KBM-7 (cell line): ENCODE data around the gene HAPLN2.
"Not testable (repeated sequence)": the region's sequence is repeated elsewhere in the genome, so short reads cannot be mapped to it uniquely, and the experiment has no call there.

ENCODE experiments used
- DNase-seq: peaks from one replicate; pipeline ENCODE4 v3.0.0-alpha.2; 2015
- in situ Hi-C: fragments of 300-500 bp; cut with MboI; formaldehyde crosslinking; loops from 2 replicates; pipeline ENCODE4 v1.14.3; 2020; ENCODE audit warnings: low sequenced_read_pairs, low pct_unique_long_range_greater_than_20kb, mixed read lengths

HAPLN2 gene

GRCh38 chr1:156610072-156610471 is 9.1 kb upstream of the HAPLN2 start:
- in situ Hi-C loops = not testable (repeated sequence)

GRCh38 chr1:156612666-156613065 is 6.5 kb upstream of the HAPLN2 start:
- no peak for DNase-seq
- in situ Hi-C loops = no loop called here

More at GRCh38 chr1:156610072-156610471, 9.1 kb upstream of the HAPLN2 start:
- DNase-seq = not testable (repeated sequence)

DNA sequence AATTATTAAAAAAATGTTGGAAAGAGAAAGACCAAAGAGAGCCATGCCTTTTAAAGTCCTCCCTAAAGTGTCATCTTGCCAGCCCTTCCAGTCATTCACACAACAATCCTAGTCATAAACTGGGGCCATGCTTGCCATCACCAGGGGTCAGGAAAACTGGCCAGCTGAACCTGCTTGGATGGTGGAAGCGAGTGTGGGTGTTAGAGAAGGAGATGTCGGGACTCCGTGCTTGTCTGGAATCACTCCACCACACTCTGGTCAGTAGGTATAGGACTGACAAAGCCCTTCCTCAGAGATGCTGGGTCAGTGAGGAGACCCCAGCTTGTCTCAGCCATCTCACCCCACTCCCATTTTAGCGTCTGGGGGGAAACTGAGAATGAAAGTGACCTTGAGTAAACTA is 3.3 kb upstream of the HAPLN2 start:
- in situ Hi-C loops = no loop called here
- DNase-seq = no peak

- in situ Hi-C loops = no loop called here
Observed at GRCh38 chr1:156616463-156616862, 2.8 kb upstream of the HAPLN2 start.

GRCh38 chr1:156619582-156619955 is 354 bp downstream of the HAPLN2 start:
- in situ Hi-C loops = no loop called here
- no peak for DNase-seq

More at GRCh38 chr1:156616463-156616862, 2.8 kb upstream of the HAPLN2 start:
- DNase-seq = no peak

DNA sequence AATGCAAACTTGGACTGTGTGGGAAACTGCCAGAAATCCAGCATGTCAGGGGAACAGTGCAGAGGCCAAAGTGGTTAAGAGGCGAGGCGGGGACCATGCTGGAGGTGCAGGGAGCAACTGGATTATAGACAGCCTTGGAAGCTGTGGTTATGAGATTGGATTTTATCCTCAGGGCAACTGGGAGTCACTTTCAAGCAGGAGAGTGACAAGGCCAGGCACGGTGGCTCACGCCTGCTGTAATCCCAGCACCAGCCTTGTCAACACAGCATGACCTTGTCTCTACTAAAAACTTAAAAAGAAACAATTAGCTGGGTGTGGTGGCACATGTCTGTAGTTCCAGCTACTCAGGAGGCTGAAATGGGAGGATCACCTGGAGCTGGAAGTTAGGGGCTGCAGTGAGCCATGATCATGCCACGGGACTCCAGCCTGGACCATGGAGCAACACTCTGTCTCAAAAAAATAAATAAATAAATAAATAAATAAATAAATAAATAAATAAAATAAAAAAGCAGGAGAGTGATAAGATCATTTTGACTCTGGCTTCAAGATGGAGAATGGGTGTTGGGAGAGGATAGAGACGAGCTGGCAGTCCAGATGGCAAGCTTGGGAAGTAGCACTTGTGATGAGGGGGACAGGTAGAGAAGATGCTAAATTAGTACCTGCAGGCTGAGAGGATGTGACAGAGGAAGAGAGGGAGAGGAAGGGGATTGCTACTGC is 3.5 kb downstream of the HAPLN2 start:
- no peak for DNase-seq
- in situ Hi-C loops = no loop called here

DNA sequence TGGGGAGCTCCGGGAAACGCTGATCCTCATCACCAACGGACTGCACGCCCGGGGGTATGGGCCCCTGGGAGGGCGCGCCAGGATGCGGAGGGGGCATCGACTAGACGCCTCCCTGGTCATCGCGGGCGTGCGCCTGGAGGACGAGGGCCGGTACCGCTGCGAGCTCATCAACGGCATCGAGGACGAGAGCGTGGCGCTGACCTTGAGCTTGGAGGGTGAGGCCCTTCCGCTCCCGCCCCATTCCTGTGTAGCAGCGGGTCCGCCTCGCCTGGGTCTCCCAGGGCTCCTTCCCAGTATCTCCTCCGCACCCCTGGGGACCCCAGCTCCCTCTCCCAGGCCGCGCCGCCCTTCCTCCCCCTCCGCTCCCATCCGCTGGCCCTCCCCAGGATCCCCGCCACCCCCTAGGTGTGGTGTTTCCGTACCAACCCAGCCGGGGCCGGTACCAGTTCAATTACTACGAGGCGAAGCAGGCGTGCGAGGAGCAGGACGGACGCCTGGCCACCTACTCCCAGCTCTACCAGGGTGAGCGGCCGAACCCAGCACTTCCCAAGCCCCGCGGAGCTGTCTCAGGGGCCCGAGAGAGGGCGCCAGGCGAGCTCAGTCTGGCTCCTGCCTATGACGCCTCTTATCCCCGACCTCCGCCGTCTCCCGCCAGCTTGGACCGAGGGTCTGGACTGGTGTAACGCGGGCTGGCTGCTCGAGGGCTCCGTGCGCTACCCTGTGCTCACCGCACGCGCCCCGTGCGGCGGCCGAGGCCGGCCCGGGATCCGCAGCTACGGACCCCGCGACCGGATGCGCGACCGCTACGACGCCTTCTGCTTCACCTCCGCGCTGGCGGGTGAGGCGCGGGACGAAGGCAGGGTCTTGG is 5.0 kb downstream of the HAPLN2 start:
- peak; percentile 56 for DNase-seq
- in situ Hi-C loops = no loop called here

DNA sequence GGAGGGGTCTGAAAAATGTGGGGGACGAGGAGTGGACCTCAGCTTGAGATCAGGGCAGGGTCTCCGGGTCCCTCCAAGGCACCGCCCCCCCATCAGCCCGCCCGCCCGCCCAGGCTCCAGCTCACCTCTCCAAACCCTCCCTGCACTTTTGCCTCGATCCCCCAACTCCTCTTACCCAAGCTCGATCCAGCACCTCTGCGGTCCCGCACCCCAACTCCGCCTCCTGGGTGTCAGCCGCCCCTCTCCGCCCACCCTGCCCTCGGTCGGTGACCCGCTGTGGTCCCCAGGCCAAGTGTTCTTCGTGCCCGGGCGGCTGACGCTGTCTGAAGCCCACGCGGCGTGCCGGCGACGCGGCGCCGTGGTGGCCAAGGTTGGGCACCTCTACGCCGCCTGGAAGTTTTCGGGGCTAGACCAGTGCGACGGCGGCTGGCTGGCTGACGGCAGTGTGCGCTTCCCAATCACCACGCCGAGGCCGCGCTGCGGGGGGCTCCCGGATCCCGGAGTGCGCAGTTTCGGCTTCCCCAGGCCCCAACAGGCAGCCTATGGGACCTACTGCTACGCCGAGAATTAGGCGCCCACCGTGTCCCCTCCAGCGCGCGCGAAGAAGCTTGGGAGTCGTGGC is 5.7 kb downstream of the HAPLN2 start:
- DNase-seq = no peak
- in situ Hi-C loops = no loop called here

DNA sequence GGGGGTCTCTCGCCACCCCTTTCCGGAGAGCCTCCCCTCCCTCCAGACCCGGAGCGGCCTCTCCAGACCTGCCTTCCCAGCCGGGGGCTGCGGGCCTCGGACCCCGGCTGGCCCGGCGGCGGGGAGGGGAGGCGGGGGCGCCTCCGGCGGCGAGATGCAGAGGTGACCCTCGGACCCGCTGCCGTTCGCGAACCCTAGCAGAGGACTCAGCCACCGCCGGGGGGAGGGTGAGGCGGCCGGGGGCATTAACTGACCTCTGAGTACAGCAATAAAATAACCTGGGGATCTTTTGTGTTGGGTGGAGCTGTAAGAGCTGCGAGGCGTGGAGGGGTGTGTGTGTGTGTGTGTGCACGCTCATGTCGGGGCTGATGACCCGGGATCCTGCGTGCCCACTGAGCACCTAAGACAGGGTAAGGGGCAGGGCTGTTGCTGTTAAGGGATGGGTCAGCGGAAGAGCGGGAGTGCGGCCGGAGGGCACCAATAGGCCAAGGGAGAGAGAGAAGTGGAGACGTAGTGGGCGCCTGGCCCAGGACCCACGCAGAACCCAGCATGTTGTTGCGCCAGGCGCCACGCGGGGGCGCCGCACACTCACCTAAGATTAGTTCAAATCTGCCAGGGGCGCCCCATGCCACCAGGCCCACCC is 6.3 kb downstream of the HAPLN2 start:
- in situ Hi-C loops = no loop called here
- DNase-seq = peak; percentile 65

GRCh38 chr1:156626079-156626438 is 6.8 kb downstream of the HAPLN2 start:
- DNase-seq = no peak
- in situ Hi-C loops = no loop called here

DNA sequence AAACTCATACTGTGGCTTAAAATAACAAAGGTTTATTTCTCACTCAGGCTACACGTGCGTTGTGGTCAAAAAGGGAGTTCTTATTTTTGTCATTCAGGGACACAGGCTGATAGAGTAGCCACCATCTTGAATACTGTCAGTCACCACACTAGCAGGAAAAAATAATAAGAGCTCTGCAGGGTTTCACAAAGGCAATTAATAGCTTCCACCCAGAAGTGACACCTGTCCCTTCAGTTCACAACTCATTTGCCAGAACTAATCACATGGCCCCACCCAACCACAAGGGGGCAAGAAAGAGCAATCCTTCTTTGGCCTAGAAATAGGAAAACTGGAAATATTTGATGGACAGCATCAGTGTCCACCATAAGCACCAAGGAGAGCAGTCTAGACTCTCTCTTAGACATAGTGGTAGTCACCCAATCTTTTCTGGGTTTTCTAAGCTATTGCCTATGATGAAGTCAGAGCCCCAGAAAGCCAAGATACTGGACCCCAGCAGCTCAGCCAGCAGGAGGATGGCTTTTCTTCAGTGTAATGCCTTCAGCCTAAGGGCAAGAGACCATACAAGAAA is 8.2 kb downstream of the HAPLN2 start:
- in situ Hi-C loops = no loop called here
- DNase-seq = peak; percentile 66

- no peak for DNase-seq
- in situ Hi-C loops = no loop called here
Observed at GRCh38 chr1:156629823-156630449, 10.7 kb downstream of the HAPLN2 start.

DNA sequence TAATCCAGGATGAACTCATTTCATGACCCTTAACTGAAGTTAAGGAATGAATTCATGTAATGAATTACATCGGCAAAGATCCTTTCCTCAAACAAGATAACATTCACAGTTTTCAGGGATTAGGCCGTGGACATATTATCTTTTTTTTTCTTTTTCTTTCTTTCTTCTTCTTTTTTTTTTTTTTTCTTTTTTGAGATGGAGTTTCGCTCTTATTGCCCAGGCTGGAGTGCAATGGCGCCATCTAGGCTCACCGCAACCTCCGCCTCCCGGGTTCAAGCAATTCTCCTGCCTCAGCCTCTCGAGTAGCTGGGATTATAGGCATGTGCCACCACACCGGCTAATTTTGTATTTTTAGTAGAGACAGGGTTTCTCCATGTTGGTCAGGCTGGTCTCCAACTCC is 11.9 kb downstream of the HAPLN2 start:
- in situ Hi-C loops, DNase-seq: not testable (repeated sequence)

- in situ Hi-C loops = no loop called here
- DNase-seq = no peak
Observed at GRCh38 chr1:156632355-156632754, 13.1 kb downstream of the HAPLN2 start.

- in situ Hi-C loops = no loop called here
- DNase-seq = no peak
Observed at GRCh38 chr1:156638189-156638985, 19.2 kb downstream of the HAPLN2 start.

DNA sequence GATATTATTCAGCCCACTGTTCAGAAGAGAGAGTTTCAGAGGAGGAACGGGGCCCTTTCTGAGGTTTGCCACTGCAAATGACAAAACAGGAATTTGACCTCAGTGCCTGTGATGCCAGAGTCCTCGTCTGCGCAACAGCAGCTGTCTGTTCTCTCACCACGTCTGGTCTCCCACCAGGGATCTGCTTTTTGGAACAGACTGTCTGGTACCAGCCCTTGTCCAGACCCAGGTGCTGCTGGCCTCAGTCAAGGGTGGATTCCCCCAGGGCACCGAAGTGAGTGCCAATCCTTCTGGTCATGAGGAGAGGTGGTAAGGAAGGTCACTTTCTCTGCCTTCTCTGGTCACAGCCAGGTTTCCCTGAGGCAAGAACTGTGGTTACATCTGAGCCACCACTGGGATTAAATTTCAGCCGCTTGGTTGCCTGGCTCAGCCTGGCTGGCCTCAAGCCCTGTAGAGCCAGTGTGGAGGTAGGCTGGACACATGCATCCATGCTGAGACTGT is 20.4 kb downstream of the HAPLN2 start:
- in situ Hi-C loops = no loop called here
- no peak for DNase-seq

GRCh38 chr1:156640842-156641706 is 21.9 kb downstream of the HAPLN2 start:
- in situ Hi-C loops = no loop called here
- no peak for DNase-seq
